Measurements from ENCODE around the gene RRAGB.

The RRAGB gene

DNA sequence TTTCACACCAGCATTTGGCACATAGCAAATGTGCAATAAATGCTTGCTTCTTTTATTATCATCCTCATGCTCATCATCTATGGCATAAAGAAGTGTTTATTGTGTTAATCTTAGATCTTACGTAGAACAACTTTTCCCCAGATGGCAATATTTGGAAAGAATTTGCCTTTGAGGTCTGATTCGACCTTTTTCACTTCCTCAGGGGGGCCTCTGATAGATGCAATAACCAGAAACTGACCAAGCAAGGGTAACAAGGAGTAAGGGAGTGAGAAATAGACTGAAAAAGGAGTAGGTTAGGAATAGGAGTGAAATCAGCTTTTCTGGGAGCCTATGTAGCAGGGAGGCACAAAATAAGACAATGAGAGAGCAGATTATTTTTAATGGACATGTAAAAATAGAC lies 70.2 kb downstream of the RRAGB start:
- no peak for TF ChIP-seq POLR2AphosphoS5 (IDR thresholded peaks at IDR 0.05; ENCODE audit: low read depth)
- TF ChIP-seq SPI1 (IDR thresholded peaks at IDR 0.05; ENCODE audit: borderline replicate concordance, low read depth) = no peak
- DNase-seq (ENCODE audit: low read depth in 1 of 2, low spot score in 1 of 2) = no peak
- Histone ChIP-seq H3K27ac (replicated peaks) (no peak overlapping the region), H3K27me3 (ENCODE audit: insufficient read depth, poor library complexity, severe bottlenecking) (no peaks in the 10 kb centered on the region), H3K4me3 (replicated peaks; ENCODE audit: insufficient read depth, low read length) (no peak overlapping the region)

DNA sequence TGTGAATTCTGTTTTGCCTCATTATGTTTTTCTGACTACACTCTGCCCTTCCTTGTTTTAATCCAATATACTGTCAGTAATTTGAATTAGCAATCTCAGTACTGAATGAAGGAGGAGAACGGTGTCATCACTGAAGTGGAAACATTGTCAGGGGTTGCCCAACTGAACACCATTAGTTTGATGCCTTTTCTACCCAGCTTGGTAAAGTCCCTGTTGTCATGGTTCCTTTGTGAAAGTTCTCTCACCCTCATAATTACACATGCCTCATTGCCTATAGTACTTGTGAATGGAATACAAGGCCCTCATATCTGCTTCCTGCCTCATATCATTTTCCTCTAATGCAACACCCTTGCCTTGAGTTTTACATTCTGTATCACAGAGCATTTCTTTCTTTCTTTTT lies 76.9 kb downstream of the RRAGB start:
- Histone ChIP-seq H3K27ac (replicated peaks) (no peak overlapping the region), H3K27me3 (ENCODE audit: insufficient read depth, poor library complexity, severe bottlenecking) (no peaks in the 10 kb centered on the region), H3K4me3 (replicated peaks; ENCODE audit: insufficient read depth, low read length) (no peak overlapping the region)
- TF ChIP-seq, protein P1, sequence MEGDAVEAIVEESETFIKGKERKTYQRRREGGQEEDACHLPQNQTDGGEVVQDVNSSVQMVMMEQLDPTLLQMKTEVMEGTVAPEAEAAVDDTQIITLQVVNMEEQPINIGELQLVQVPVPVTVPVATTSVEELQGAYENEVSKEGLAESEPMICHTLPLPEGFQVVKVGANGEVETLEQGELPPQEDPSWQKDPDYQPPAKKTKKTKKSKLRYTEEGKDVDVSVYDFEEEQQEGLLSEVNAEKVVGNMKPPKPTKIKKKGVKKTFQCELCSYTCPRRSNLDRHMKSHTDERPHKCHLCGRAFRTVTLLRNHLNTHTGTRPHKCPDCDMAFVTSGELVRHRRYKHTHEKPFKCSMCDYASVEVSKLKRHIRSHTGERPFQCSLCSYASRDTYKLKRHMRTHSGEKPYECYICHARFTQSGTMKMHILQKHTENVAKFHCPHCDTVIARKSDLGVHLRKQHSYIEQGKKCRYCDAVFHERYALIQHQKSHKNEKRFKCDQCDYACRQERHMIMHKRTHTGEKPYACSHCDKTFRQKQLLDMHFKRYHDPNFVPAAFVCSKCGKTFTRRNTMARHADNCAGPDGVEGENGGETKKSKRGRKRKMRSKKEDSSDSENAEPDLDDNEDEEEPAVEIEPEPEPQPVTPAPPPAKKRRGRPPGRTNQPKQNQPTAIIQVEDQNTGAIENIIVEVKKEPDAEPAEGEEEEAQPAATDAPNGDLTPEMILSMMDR (IDR thresholded peaks at IDR 0.05; ENCODE audit: insufficient read depth, low read length) = no peak
- TF ChIP-seq, protein P2, sequence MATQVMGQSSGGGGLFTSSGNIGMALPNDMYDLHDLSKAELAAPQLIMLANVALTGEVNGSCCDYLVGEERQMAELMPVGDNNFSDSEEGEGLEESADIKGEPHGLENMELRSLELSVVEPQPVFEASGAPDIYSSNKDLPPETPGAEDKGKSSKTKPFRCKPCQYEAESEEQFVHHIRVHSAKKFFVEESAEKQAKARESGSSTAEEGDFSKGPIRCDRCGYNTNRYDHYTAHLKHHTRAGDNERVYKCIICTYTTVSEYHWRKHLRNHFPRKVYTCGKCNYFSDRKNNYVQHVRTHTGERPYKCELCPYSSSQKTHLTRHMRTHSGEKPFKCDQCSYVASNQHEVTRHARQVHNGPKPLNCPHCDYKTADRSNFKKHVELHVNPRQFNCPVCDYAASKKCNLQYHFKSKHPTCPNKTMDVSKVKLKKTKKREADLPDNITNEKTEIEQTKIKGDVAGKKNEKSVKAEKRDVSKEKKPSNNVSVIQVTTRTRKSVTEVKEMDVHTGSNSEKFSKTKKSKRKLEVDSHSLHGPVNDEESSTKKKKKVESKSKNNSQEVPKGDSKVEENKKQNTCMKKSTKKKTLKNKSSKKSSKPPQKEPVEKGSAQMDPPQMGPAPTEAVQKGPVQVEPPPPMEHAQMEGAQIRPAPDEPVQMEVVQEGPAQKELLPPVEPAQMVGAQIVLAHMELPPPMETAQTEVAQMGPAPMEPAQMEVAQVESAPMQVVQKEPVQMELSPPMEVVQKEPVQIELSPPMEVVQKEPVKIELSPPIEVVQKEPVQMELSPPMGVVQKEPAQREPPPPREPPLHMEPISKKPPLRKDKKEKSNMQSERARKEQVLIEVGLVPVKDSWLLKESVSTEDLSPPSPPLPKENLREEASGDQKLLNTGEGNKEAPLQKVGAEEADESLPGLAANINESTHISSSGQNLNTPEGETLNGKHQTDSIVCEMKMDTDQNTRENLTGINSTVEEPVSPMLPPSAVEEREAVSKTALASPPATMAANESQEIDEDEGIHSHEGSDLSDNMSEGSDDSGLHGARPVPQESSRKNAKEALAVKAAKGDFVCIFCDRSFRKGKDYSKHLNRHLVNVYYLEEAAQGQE (IDR thresholded peaks at IDR 0.05; ENCODE audit: insufficient replicate concordance, low read depth) = no peak
- DNase-seq (ENCODE audit: low read depth in 1 of 2, low spot score in 1 of 2) = no peak

DNA sequence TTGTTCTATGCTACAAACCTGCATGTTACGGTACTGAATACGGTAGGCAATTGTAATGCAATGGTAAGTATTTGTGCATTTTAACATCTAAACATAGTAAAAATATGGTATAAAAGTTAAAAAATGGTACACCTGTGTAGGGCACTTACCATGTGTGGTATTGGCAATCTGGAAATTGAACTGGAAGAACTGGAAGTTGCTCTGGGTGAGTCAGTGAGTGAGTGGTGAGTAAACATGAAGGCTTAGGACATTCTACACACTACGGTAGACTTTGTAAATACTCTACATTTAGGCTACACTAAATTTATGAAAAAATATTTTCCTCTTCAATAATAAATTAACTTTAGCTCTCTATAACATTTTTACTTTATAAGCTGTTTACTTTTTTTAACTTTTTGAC lies 78.9 kb downstream of the RRAGB start:
- no peak for TF ChIP-seq GABPA (IDR thresholded peaks at IDR 0.05; ENCODE audit: low read depth)
- TF ChIP-seq, protein P2 (IDR thresholded peaks at IDR 0.05; ENCODE audit: insufficient replicate concordance, low read depth) = no peak
- no peak for TF ChIP-seq SPI1 (IDR thresholded peaks at IDR 0.05; ENCODE audit: borderline replicate concordance, low read depth)
- TF ChIP-seq, protein P1 (IDR thresholded peaks at IDR 0.05; ENCODE audit: insufficient read depth, low read length) = no peak
- TF ChIP-seq POLR2AphosphoS5 (IDR thresholded peaks at IDR 0.05; ENCODE audit: low read depth) = no peak
- H3K27me3 ChIP-seq (ENCODE audit: insufficient read depth, poor library complexity, severe bottlenecking) = no peaks in the 10 kb centered on the region
- H3K27ac ChIP-seq (replicated peaks) = no peak overlapping the region
- DNase-seq (ENCODE audit: low read depth in 1 of 2, low spot score in 1 of 2) = no peak
- no peak overlapping the region for H3K4me3 ChIP-seq (replicated peaks; ENCODE audit: insufficient read depth, low read length)

DNA sequence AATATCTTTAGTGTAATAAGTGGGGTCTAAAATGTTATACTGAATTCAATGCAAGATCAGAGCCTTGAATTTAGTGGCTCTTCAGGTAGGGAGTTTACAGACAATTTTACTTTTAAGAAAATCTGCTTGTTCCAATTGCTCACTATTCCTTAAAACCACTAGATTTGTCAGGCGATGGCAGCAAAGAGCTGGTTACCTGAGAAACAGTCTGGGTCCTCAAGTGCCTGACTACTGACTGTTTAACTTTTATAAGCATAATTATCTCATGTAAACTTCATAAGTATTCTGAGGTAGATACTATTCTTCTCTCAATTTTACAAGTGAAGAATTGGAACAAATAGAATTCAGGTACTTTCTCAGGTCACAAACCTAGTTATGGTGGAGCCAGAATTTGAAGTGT lies 84.3 kb downstream of the RRAGB start:
- H3K4me3 ChIP-seq (replicated peaks; ENCODE audit: insufficient read depth, low read length) = no peak overlapping the region
- no peak for TF ChIP-seq POLR2AphosphoS5 (IDR thresholded peaks at IDR 0.05; ENCODE audit: low read depth)
- no peak for TF ChIP-seq SPI1 (IDR thresholded peaks at IDR 0.05; ENCODE audit: borderline replicate concordance, low read depth)
- TF ChIP-seq GABPA (IDR thresholded peaks at IDR 0.05; ENCODE audit: low read depth) = no peak
- TF ChIP-seq, protein P2 (IDR thresholded peaks at IDR 0.05; ENCODE audit: insufficient replicate concordance, low read depth) = no peak
- TF ChIP-seq, protein P1 (IDR thresholded peaks at IDR 0.05; ENCODE audit: insufficient read depth, low read length) = no peak
- no peak for DNase-seq (ENCODE audit: low read depth in 1 of 2, low spot score in 1 of 2)
- no peaks in the 10 kb centered on the region for H3K27me3 ChIP-seq (ENCODE audit: insufficient read depth, poor library complexity, severe bottlenecking)
- H3K27ac ChIP-seq (replicated peaks) = no peak overlapping the region

All from HL-60 (cell line).